EH (cell line): Measurements from ENCODE around the gene CDHR4.
"Not testable (repeated sequence)": the region's sequence is repeated elsewhere in the genome, so short reads cannot be mapped to it uniquely, and the experiment has no call there.

Experiments used
- DNase-seq: peaks from one replicate; pipeline ENCODE4 v3.0.0-alpha.2; 2015; ENCODE audit warnings: low read depth

Gene CDHR4

GRCh38 chr3:49780080-49780974, 19.3 kb downstream of the CDHR4 start:
- DNase-seq = no peak

GRCh38 chr3:49779358-49780079, 20.2 kb downstream of the CDHR4 start:
- no peak for DNase-seq

- DNase-seq = not testable (repeated sequence)
Measured at GRCh38 chr3:49776101-49776500, 23.6 kb downstream of the CDHR4 start.

GRCh38 chr3:49775538-49775937, 24.1 kb downstream of the CDHR4 start:
- DNase-seq = peak; percentile 11

GRCh38 chr3:49772703-49773102, 27.0 kb downstream of the CDHR4 start:
- DNase-seq = no peak

- DNase-seq = no peak
Measured at GRCh38 chr3:49771340-49771938, 28.2 kb downstream of the CDHR4 start.

- no peak for DNase-seq
Measured at GRCh38 chr3:49769926-49770325, 29.7 kb downstream of the CDHR4 start.

- peak; percentile 38 for DNase-seq
Measured at GRCh38 chr3:49769286-49769915, 30.3 kb downstream of the CDHR4 start.

- DNase-seq = no peak
Measured at GRCh38 chr3:49763981-49764380, 35.7 kb downstream of the CDHR4 start.

- no peak for DNase-seq
Measured at GRCh38 chr3:49761661-49762060, 38.0 kb downstream of the CDHR4 start.

GRCh38 chr3:49759226-49759625, 40.4 kb downstream of the CDHR4 start:
- DNase-seq = no peak

GRCh38 chr3:49757197-49757596, 42.5 kb downstream of the CDHR4 start:
- no peak for DNase-seq

GRCh38 chr3:49756036-49756435, 43.6 kb downstream of the CDHR4 start:
- DNase-seq = no peak

- DNase-seq = no peak
Measured at GRCh38 chr3:49754536-49754935, 45.1 kb downstream of the CDHR4 start.

- DNase-seq = no peak
Measured at GRCh38 chr3:49751501-49751900, 48.2 kb downstream of the CDHR4 start.

GRCh38 chr3:49750056-49750455, 49.6 kb downstream of the CDHR4 start:
- DNase-seq = peak; percentile 39

GRCh38 chr3:49748874-49749273, 50.8 kb downstream of the CDHR4 start:
- DNase-seq = not testable (repeated sequence)

GRCh38 chr3:49747792-49748480, 51.7 kb downstream of the CDHR4 start:
- peak; percentile 79 for DNase-seq

GRCh38 chr3:49745986-49746385, 53.7 kb downstream of the CDHR4 start:
- DNase-seq = peak; percentile 69
